C4-2B (cell line): ENCODE results near the gene AQP9.

Source experiments
- ZFX ChIP-seq: fragments of 450-650 bp; IDR thresholded peaks from 2 replicates; pipeline ENCODE4 v1.6.1; 2017
- TF ChIP-seq, protein P1 (sequence below): fragments of 450-650 bp; conservative IDR thresholded peaks from 2 replicates; pipeline ENCODE4 v1.5.1; 2017; ENCODE audit warnings: mild to moderate bottlenecking

DNA sequence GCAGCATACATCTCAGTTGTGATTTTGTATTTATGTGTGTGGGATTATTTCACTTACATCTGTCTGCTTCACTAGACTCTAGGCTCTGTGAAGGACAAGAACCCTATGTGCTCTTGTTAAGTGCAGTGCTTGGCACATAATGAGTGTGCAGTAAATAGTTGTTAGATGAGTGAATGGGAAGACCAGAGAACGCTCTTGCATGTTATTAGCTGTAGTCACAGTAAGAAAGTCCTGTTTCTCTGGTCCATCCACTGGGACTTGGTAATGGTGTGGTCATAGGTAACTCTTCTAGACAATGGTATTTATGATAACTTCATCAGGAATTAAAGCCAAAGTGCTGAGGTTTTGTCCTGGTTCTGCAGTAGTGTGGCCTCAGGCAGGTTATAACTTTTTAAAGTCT lies 1.4 kb upstream of the AQP9 start:
- TF ChIP-seq, protein P1, sequence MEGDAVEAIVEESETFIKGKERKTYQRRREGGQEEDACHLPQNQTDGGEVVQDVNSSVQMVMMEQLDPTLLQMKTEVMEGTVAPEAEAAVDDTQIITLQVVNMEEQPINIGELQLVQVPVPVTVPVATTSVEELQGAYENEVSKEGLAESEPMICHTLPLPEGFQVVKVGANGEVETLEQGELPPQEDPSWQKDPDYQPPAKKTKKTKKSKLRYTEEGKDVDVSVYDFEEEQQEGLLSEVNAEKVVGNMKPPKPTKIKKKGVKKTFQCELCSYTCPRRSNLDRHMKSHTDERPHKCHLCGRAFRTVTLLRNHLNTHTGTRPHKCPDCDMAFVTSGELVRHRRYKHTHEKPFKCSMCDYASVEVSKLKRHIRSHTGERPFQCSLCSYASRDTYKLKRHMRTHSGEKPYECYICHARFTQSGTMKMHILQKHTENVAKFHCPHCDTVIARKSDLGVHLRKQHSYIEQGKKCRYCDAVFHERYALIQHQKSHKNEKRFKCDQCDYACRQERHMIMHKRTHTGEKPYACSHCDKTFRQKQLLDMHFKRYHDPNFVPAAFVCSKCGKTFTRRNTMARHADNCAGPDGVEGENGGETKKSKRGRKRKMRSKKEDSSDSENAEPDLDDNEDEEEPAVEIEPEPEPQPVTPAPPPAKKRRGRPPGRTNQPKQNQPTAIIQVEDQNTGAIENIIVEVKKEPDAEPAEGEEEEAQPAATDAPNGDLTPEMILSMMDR: no peak
- TF ChIP-seq ZFX: no peak
